GM13976 (cell line): Measurements from ENCODE around the gene DNAJB14.

Source experiments
- DNase-seq: peaks from one replicate; pipeline ENCODE4 v3.0.0; 2012; ENCODE audit warnings: low spot score
- in situ Hi-C: fragments of 300-500 bp; cut with MboI; formaldehyde crosslinking; loops from one replicate; pipeline ENCODE4 v1.12.0; 2022; ENCODE audit warnings: low sequenced_read_pairs, mixed read lengths, inconsistent platforms; ENCODE audit not compliant: unreplicated experiment
- TF ChIP-seq, protein P1 (sequence below): IDR thresholded peaks from 2 replicates; pipeline ENCODE4 v1.5.1; 2012; ENCODE audit warnings: borderline replicate concordance, mild to moderate bottlenecking; ENCODE audit not compliant: insufficient read depth; ENCODE audit errors: extremely low read depth, missing control alignments, control extremely low read depth

DNAJB14 gene

DNA sequence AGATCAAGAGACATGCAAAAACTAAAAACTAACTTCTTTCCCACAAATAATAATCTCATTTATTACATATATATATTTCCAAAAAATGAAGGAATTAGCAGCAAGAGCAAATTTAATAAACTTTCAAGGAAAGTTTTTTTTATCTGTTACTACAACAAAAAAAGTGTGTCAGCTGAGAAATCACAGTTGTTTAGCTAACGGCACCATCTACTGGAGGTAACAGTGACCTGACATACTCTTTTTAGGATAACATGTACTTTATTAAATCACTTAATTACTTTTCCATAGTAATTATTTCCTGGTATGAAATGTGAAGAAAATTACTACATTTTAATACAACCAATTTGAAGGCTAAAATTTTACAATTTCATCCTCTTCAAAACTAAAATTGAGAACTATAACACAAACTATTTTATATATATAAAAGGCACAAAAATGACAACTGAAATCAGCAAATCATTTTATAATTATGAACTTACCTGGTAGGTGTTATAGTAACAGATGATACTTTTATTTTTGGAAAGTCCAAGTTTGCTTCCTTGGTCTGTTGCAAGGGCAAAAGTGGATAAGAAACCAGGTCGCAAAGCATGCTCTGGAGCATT is 61.3 kb downstream of the DNAJB14 start:
- TF ChIP-seq, protein P1, sequence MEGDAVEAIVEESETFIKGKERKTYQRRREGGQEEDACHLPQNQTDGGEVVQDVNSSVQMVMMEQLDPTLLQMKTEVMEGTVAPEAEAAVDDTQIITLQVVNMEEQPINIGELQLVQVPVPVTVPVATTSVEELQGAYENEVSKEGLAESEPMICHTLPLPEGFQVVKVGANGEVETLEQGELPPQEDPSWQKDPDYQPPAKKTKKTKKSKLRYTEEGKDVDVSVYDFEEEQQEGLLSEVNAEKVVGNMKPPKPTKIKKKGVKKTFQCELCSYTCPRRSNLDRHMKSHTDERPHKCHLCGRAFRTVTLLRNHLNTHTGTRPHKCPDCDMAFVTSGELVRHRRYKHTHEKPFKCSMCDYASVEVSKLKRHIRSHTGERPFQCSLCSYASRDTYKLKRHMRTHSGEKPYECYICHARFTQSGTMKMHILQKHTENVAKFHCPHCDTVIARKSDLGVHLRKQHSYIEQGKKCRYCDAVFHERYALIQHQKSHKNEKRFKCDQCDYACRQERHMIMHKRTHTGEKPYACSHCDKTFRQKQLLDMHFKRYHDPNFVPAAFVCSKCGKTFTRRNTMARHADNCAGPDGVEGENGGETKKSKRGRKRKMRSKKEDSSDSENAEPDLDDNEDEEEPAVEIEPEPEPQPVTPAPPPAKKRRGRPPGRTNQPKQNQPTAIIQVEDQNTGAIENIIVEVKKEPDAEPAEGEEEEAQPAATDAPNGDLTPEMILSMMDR = peak; percentile 41
- DNase-seq = peak; percentile 25
- in situ Hi-C loops = no loop called here

DNA sequence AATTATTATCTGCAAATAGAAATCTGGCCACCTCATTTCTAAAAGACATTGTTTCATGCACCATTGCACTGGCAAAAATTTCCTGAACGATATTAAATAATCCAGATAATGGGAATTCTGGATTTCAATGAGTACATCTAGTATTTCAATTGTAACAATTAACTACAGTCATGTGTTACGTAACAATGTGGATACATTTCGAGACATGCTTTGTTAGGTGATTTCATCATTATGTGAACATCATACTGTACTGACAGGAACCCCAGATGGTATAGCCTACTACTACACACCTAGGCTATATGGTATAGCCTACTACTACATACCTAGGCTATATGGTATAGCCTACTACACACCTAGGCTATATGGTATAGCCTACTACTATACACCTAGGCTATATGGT is 67.0 kb downstream of the DNAJB14 start:
- DNase-seq = no peak
- TF ChIP-seq, protein P1 = no peak
- in situ Hi-C loops = loop anchor here (5.0 to 10.0 kb wide), 2 partner anchors 67 to 325 kb away; no protein-coding TSS in a partner anchor

DNA sequence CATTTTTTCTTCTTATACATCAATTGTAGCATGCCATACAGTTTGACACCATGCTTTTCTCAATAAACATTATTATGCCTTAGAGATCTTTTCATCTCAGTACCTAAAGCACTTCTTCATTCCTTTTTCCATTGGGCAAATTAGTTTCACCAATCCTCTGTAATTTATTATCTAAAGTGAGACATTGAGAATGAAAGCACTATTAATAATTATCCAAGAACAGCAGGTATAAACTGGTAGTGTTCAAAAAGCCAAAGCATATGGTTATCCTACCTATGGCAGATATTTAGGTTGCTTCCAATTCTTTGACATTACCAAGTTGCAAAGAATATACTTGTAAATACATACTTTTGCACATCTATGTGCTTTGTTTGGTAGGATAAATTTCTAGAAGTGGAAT is 67.8 kb downstream of the DNAJB14 start:
- no peak for DNase-seq
- TF ChIP-seq, protein P1 = no peak
- in situ Hi-C loops = loop anchor here (5.0 to 10.0 kb wide), 2 partner anchors 66 to 324 kb away; no protein-coding TSS in a partner anchor

- no peak for DNase-seq
- TF ChIP-seq, protein P1 = no peak
- in situ Hi-C loops = loop anchor here (5.0 to 10.0 kb wide), 2 partner anchors 65 to 322 kb away; no protein-coding TSS in a partner anchor
Measured at GRCh38 chr4:99876946-99877345, 69.5 kb downstream of the DNAJB14 start.

GRCh38 chr4:99875071-99875470 is 71.3 kb downstream of the DNAJB14 start:
- in situ Hi-C loops = loop anchor here (5.0 to 10.0 kb wide), 2 partner anchors 63 to 320 kb away; no protein-coding TSS in a partner anchor
- no peak for DNase-seq
- TF ChIP-seq, protein P1 = no peak

GRCh38 chr4:99872570-99872969 is 73.8 kb downstream of the DNAJB14 start:
- TF ChIP-seq, protein P1 = no peak
- in situ Hi-C loops = loop anchor here (10.0 kb wide), 1 partner anchor 318 kb away; no protein-coding TSS in a partner anchor
- DNase-seq = no peak
